Thoracic aorta (tissue), 2 donors: ENCODE measurements around the gene PHKG1. TPM values are rescaled to one million over a fixed set of nuclear protein-coding genes. Genes with fewer than 3 reads are reported as not detected.
"Not testable (repeated sequence)": the region's sequence is repeated elsewhere in the genome, so short reads cannot be mapped to it uniquely, and the experiment has no call there.

ENCODE experiments used
- ATAC-seq: fragments of 150-250 bp; one replicate; pipeline ENCODE4 v1.8.0; 2017; ENCODE audit warnings: low read depth; ENCODE audit not compliant: insufficient number of reproducible peaks, low FRiP score
- DNase-seq: peaks from one replicate; pipeline ENCODE4 v3.0.0-alpha.2; 2020; ENCODE audit warnings: low spot score
- H3K27ac ChIP-seq, 2 donors: fragments of 200-600 bp; sonication (generic); 1 replicate in 1 of 2; 2 replicates in 1 of 2; pipeline ENCODE4 v1.5.1; 2016; ENCODE audit warnings: mild to moderate bottlenecking in 2 of 2, moderate library complexity in 2 of 2
- H3K27me3 ChIP-seq: fragments of 200-600 bp; sonication (generic); replicated peaks from 2 replicates; pipeline ENCODE4 v1.6.0; 2016; ENCODE audit warnings: mild to moderate bottlenecking; ENCODE audit not compliant: insufficient read depth
- H3K36me3 ChIP-seq: fragments of 200-600 bp; sonication (generic); one replicate; pipeline ENCODE4 v1.5.1; 2016
- H3K4me1 ChIP-seq, 2 donors: fragments of 200-600 bp; sonication (generic); 1 replicate in 1 of 2; 2 replicates in 1 of 2; pipeline versions ENCODE4 v1.5.1 to v1.6.0; 2016; ENCODE audit warnings: low read depth in 2 of 2, mild to moderate bottlenecking in 1 of 2; ENCODE audit not compliant: control insufficient read depth in 1 of 2
- H3K4me3 ChIP-seq: fragments of 200-600 bp; sonication (generic); 2 replicates; pipeline ENCODE4 v1.5.1; 2016; ENCODE audit warnings: mild to moderate bottlenecking
- H3K9me3 ChIP-seq: fragments of 200-600 bp; sonication (generic); 2 replicates; pipeline ENCODE4 v1.5.1; 2016
- total RNA-seq, 2 donors: library from RNA; depleted of rRNA; stranded (reverse); fragments of >200 nt; gene quantifications; one replicate each; pipeline versions ENCODE4 v1.1.0 to v1.2.3, GENCODE V29; 2016
- TF ChIP-seq, protein P1 (sequence below): fragments of 200-600 bp; sonication (generic); IDR thresholded peaks from one replicate; pipeline ENCODE4 v1.5.1; 2019; ENCODE audit warnings: antibody characterized with exemption

PHKG1 gene
- total RNA-seq, 2 donors from 2014 or later = 6.0 to 10.9 TPM

DNA sequence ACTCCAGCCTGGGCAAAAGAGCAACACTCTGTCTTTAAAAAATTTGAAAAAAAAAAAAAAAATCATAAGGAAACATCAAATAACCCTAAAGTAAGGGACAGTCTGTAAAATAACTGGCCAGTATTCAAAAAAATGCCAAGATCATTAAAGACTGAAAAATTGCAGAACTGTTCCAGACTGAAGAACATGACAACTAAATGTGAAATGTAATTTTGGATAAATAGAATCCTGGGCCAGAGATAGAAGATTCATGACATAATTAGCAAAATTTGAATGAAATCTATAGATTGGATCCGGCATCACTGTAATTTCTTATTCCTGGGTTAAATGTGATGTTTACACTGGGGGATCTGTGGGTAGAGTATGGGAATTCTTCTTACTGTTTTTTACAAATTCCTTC lies 44.5 kb downstream of the PHKG1 start:
- H3K4me3 ChIP-seq = no peak overlapping the region
- ATAC-seq (no peak), DNase-seq (no peak)
- peaks cover under 1% of the 10 kb centered on the region for H3K36me3 ChIP-seq
- no peaks in the 10 kb centered on the region for H3K27me3 ChIP-seq
- no peaks in the 10 kb centered on the region for H3K9me3 ChIP-seq
- H3K27ac ChIP-seq = no peak overlapping the region
- TF ChIP-seq, protein P1, sequence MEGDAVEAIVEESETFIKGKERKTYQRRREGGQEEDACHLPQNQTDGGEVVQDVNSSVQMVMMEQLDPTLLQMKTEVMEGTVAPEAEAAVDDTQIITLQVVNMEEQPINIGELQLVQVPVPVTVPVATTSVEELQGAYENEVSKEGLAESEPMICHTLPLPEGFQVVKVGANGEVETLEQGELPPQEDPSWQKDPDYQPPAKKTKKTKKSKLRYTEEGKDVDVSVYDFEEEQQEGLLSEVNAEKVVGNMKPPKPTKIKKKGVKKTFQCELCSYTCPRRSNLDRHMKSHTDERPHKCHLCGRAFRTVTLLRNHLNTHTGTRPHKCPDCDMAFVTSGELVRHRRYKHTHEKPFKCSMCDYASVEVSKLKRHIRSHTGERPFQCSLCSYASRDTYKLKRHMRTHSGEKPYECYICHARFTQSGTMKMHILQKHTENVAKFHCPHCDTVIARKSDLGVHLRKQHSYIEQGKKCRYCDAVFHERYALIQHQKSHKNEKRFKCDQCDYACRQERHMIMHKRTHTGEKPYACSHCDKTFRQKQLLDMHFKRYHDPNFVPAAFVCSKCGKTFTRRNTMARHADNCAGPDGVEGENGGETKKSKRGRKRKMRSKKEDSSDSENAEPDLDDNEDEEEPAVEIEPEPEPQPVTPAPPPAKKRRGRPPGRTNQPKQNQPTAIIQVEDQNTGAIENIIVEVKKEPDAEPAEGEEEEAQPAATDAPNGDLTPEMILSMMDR = no peak
- H3K4me1 ChIP-seq = peaks cover 21 to 55% of the 10 kb centered on the region in 2 donors

- ATAC-seq, H3K9me3 ChIP-seq, H3K36me3 ChIP-seq, H3K4me3 ChIP-seq, H3K27me3 ChIP-seq, DNase-seq: not testable (repeated sequence)
- Histone ChIP-seq H3K27ac (peak overlapping the region; percentile 56 to 59), H3K4me1 (peaks cover 21 to 48% of the 10 kb centered on the region in 2 donors)
These were observed 45.2 kb downstream of the PHKG1 start for GRCh38 chr7:56047446-56048116.

DNA sequence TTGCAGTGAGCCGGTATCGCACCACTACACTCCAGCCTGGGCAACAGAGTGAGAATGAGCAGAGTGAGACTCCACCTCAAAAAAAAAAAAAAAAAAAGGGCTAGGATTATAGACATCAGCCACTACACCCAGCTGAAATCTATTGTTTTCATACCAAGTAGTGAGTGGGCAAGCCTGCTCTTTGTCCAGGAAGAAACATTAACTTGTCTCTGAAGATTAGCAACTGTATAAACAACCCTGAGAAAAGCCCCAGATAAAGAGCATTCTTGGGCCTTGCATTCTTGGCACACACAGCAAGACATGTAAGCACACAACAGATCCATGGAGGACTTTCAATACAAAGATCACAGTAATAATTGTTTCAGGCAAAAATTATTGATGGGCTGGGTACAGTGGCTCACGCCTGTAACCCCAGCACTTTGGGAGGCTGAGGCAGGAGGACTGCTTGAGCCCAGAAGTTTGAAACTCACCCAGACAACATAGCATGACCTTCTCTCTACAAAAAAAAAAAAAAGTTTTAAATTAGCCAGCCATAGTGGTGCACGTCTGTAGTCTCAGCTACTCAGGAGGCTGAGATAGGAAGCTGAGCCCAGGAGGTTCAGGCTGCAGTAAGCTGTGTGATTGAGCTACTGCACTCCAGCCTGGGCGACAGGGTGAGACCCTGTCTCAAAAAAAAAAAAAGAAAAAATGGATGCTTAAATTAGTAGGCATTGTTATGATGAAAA lies 45.9 kb downstream of the PHKG1 start:
- Histone ChIP-seq H3K36me3 (peaks cover 4% of the 10 kb centered on the region), H3K27me3 (no peaks in the 10 kb centered on the region), H3K4me3 (no peak overlapping the region), H3K27ac (peak overlapping the region; percentile 58 to 59), H3K4me1 (peaks cover 17 to 44% of the 10 kb centered on the region in 2 donors), H3K9me3 (no peaks in the 10 kb centered on the region)
- ATAC-seq (no peak), DNase-seq (no peak)
- TF ChIP-seq, protein P1 = no peak

DNA sequence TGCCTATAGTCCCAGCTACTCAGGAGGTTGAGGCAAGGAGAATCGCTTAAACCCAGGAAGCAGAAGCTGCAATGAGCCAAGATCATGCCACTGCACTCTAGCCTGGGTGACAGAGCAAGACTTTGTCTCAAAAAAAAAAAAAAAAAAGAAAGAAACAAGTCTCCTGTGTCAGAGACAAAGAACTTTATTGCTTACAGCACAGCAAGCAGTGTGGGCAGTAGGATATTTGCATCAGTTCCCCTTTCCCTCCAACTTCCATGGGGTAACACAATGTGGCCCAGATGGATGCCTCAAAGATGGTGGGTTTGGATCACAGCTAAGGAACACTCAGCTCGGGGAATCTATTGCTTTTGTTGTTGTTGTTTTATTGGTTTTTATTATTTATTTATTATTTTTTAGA lies 47.0 kb downstream of the PHKG1 start:
- H3K36me3 ChIP-seq, DNase-seq, H3K9me3 ChIP-seq, ATAC-seq, H3K27ac ChIP-seq, H3K4me3 ChIP-seq, H3K27me3 ChIP-seq: not testable (repeated sequence)
- H3K4me1 ChIP-seq = peaks cover 15 to 42% of the 10 kb centered on the region in 2 donors

- TF ChIP-seq, protein P1 = no peak
- Histone ChIP-seq H3K9me3 (no peaks in the 10 kb centered on the region), H3K36me3 (peaks cover 4% of the 10 kb centered on the region), H3K4me1 (no peaks in the 10 kb centered on the region), H3K27me3 (no peaks in the 10 kb centered on the region), H3K4me3 (no peak overlapping the region), H3K27ac (no peak overlapping the region)
- DNase-seq = no peak
- ATAC-seq = no peak
These were observed 52.0 kb downstream of the PHKG1 start for GRCh38 chr7:56040730-56041129.

DNA sequence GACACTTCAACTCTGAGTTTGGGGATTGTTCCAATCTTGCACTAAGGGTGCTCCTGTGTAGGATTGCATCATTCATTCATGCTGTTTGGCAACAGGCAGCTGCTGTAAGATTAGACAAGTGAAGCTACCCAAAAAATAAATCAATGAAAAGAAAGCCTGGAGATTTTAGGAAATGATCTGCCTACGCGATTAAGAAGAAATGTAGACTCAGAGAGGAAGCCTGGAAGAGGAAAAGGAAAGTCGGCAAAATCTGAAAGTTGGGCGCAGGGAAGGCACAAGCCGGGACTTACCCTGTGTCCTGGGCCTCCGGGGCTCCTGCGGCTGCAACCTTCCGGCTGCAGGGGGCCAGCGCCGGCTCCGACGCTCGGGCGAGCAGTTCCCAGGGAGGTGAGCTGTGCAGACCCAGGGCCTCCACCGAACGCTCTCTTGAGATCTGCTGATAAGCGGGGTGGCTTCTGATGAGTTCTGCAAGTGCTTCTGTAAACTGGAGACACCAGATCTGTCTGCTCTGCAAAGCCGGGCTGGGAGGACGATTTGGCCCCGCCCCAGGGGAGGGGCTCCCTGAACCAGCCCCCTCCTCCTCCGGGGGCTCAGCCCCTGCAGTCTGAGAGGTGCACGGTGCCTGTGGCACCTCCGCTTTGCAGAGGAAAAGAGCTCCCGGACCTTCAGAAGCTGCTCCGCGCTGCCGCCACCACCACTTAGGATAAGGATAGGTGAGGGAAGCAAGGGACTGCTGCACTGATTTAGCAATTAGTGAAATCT lies 58.9 kb downstream of the PHKG1 start:
- Histone ChIP-seq H3K9me3 (no peaks in the 10 kb centered on the region), H3K4me1 (no peaks in the 10 kb centered on the region), H3K27me3 (no peaks in the 10 kb centered on the region), H3K36me3 (no peaks in the 10 kb centered on the region), H3K27ac (no peak overlapping the region), H3K4me3 (peak overlapping the region; percentile 89)
- TF ChIP-seq, protein P1 = peak; percentile 34
- no peak for DNase-seq
- no peak for ATAC-seq

DNA sequence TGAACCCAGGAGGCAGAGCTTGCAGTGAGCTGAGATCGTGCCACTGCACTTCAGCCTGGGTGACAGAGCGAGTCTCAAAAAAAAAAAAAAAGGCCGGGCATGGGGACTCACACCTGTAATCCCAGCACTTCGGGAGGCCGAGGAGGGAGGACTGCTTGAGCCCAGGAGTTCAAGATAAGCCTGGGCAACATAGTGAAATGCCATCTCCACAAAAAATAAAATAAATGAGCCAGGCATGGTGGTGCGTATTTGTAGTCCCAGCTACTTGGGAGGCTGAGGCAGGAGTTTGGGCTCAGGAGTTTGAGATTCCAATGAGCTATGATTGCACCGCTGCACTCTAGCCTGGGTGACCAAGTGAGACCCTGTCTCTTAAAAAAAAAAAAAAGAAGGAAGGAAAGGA lies 60.2 kb downstream of the PHKG1 start:
- DNase-seq, H3K4me1 ChIP-seq, H3K9me3 ChIP-seq, H3K27ac ChIP-seq, ATAC-seq, H3K4me3 ChIP-seq, H3K27me3 ChIP-seq, H3K36me3 ChIP-seq: not testable (repeated sequence)

- ATAC-seq, DNase-seq, H3K4me3 ChIP-seq, H3K4me1 ChIP-seq, H3K36me3 ChIP-seq, H3K9me3 ChIP-seq, H3K27ac ChIP-seq, H3K27me3 ChIP-seq: not testable (repeated sequence)
These were observed 61.2 kb downstream of the PHKG1 start for GRCh38 chr7:56031556-56031955.
